GM18909 (cell line): ENCODE results near the gene AOPEP.

Experiments
- ATAC-seq: cut with Tn5 transposase; IDR thresholded peaks from one replicate; pipeline ENCODE4 v1.9.1; 2021; ENCODE audit warnings: mild to moderate bottlenecking; ENCODE audit not compliant: unreplicated experiment, poor library complexity

AOPEP gene

DNA sequence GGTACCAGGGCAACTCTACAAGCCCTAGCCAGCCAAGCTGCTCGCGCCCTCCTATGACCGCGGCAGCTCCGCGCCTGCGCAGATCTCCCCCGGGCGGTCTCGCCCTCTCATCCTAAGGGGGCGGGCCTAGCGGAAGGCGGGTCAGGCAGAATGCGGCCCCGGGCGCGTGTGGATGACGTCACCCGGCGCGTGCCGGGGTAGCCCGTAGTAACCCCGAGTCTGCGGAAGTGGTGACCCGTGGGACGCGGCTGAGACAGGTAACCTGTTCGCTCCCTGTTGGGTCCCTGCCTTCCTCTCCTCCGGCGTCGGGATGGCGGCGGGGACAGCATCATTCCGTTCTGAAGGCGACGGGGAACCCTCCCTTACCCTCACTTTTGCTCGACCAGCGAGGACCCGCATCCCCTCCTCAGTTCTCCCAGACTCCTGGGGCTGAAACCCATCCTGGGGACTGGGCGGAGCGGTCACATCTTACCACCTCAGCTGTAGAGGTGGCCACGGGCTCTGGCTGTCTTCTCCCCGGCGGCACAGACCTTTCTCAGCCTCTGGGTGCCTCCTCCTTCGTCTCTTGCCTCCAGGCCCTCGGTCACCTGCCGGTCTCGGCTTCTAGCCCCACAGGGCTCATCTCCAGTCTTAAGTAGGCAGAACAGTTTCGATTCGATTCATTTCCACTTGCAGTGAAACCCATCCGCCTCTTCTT is at the start of gene AOPEP:
TSS of gene AOPEP (plus strand) at position 205 of the 697 bp plus-strand sequence. CDS start 33,085 bp downstream, outside the sequence.
- ATAC-seq: peak; percentile 96

GRCh38 chr9:94677929-94678328 is 48.6 kb upstream of the AOPEP start:
- no peak for ATAC-seq

GRCh38 chr9:94679587-94679986 is 46.9 kb upstream of the AOPEP start:
- ATAC-seq: no peak

- no peak for ATAC-seq
Observed at GRCh38 chr9:94680020-94680419, 46.5 kb upstream of the AOPEP start.

GRCh38 chr9:94680621-94681020 is 45.9 kb upstream of the AOPEP start:
- no peak for ATAC-seq

DNA sequence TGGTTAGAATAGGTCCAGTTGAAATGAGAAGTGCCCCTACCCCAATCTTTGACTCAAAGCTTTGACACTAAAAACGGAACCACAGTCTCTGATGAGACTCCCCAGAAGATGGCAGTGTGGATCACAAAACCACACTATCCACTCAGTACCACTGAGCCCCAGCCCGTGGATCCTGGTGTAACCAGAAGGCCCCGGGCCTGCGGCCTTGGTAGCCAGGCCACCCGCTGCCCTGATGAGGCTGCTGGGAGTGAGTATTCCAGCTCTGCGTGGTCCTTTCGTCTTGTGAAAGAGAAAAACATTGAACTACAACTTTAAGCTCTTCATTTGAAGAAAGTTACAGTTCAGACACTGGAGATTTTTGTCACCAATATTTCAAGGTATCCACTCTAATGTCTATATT is 45.0 kb upstream of the AOPEP start:
- no peak for ATAC-seq

DNA sequence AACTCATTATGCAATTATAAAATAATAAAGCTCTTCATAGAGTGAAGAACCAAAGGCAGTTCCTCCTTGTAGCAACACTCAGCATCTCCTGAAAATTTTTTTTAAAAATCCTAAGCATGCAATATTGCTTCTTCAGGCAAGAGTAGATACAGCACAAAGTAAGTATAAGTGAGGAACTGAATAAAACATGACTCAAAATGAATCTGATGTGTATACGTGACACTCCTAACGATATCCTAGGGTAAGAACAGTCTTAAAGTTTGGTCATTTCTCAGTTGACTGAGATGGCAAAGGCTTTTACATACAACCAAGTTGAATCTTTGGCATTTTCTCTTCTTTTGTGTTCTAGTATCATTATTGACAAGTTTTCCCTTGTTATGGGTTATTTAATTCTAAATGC is 41.1 kb upstream of the AOPEP start:
- ATAC-seq: no peak

GRCh38 chr9:94687451-94687850 is 39.0 kb upstream of the AOPEP start:
- no peak for ATAC-seq

DNA sequence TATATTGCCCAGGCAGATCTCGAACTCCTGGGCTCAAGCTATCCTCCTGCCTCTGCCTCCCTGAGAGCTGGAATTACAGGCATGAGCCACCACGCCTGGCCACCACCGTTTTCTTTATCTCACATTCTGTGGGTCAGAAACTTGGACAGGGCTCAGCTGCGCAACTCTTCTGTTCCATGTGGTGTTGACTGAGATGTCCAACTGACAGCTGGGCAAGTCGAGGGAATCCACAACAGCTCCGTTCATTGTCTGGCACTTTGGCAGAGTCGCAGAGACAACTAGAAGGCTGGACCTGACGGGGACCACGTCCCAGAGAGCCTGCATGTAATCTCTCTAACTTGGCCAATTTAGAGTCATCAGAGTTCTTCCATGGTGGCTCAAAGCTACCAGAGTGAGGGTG is 36.2 kb upstream of the AOPEP start:
- ATAC-seq: no peak

DNA sequence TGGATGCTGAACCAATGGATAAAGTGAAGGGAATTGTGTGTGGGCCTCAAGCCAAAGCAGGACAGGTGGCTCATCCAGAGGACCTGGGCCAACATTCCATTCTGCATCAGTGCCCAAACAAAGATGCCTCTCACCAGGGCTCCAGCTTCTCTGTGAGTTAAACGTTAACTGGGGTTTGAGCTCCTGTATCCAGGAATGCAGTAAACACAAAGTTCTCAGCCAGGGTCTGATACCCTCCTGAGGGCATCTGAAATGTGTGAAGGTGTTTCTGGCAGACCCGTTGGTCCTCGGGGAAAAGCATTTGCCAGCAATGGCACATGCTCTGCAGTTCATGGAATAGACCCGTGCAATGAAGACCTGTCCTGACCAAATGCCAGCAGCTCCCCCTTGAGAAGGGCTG is 33.9 kb upstream of the AOPEP start:
- no peak for ATAC-seq

GRCh38 chr9:94693485-94694204 is 32.9 kb upstream of the AOPEP start:
- ATAC-seq: no peak

GRCh38 chr9:94696545-94696944 is 30.0 kb upstream of the AOPEP start:
- no peak for ATAC-seq

- no peak for ATAC-seq
Observed at GRCh38 chr9:94697972-94698581, 28.4 kb upstream of the AOPEP start.

- ATAC-seq: no peak
Observed at GRCh38 chr9:94699715-94700373, 26.7 kb upstream of the AOPEP start.

- no peak for ATAC-seq
Observed at GRCh38 chr9:94700445-94700844, 26.1 kb upstream of the AOPEP start.

GRCh38 chr9:94703488-94704140 is 22.9 kb upstream of the AOPEP start:
- ATAC-seq: no peak

DNA sequence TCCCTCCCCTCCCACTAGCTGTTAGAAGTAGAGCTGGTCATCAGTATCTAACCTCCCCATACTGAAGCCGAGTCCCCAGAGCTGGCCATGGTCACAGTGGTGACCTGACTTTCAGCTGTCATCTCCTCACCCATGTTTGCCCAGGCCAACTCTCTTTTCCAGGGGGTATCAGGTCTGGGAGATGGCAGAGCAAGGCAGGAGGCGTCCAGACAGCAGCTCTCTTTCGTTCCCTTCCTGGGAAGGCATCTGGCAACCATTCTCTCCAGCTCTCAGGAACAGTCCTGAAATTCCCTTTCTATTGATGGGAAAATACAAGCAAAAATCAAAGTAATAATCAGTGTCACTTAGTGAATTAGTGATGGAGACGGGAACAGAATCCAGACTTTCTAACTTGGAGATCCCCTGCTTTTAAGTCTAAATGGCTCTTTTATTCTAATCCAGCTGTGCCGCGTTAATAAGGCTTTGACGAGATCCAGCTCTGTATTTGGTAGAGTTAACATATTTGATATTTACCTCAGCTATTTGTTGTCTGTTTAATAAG is 21.3 kb upstream of the AOPEP start:
- ATAC-seq: no peak

GRCh38 chr9:94706922-94707321 is 19.6 kb upstream of the AOPEP start:
- no peak for ATAC-seq

DNA sequence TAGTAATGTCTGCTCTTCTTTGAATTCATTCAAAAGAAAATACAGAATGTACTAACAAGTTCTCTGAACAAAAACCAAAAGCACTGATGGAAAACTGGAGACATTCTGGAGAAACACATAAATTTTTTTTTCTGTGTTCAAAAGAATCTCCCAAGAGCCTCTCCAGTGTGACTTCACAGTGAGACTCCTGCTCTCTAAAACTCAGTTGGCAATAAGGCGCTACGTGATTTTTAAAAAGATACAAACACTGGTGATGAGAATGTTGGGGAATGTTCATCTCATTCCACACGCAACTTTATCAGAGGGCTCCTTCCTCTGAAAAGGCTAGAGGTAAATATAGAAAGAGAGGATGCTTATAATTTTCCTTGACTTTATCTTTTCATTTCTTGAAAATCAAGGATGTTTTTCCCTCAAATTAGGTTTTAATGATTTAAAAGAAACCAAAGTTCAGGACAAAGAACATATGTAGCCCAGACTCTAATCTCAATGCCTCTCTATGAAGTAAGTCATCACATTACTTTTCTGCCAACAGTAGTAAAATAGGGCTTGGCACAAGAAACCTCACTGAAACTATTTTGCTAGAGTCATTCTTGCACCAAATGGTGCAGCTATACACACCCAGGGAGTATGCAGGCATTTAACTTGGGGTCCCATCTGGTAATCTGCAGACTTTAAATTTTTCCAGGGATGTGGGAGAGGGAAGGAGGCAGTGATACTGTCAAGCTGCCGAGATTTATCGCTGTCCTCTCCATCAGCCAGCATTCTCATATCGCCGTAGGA is 12.9 kb upstream of the AOPEP start:
- no peak for ATAC-seq
